Globus pallidus (tissue), 1 donor: ENCODE data around the gene RABL6.
"Not testable (repeated sequence)": the region's sequence is repeated elsewhere in the genome, so short reads cannot be mapped to it uniquely, and the experiment has no call there.

Source experiments
- DNase-seq: peaks from one replicate; pipeline ENCODE4 v3.0.0-alpha.2; 2015; ENCODE audit warnings: low spot score

The RABL6 gene

DNA sequence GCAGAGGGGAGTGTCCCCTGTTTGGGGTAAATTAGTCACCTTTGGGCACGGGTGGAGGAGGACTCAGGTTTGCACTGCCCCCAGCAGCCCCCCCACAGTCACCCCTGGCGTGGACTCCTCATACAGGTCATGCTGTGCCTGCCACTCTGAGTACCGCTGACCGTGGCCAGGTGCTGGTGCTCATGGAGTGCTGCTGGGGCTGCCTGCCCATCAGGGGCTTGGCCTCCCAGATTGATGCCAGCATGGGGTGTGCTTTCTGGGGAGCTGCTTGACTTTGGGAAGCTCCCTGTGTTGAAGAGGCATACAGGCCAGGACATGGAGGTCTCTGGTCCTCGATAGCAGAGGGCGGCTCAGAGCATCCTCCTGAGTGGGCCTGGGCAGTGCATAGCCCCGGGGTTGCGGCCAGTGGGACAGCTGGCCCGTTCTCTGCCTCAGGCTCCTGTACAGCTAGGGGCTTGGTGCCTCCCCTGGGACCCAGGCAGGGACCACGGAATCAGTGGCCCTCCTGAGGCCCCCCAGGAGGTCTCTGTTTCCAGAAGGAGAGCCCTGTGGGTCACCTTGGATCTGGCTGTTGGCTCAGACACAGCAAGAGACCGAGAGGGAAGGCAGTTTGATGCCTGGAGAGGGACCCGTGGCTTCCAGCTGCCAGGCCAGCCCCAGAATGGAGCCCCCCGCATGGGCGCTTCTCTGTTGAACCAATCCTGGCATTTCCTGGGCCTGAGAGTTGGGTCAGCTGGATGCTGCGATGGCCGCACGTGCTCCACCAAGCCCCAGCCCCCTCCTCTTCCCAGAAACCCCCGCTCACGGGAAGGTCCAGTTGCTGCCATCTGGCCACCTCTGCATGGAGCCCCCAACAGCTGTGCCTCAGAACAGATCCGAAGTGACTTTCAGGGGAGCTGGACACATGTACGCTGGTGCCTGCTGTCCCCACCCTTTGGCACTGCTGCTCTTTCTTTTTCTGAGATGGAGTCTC is 28.5 kb downstream of the RABL6 start:
- no peak for DNase-seq

DNA sequence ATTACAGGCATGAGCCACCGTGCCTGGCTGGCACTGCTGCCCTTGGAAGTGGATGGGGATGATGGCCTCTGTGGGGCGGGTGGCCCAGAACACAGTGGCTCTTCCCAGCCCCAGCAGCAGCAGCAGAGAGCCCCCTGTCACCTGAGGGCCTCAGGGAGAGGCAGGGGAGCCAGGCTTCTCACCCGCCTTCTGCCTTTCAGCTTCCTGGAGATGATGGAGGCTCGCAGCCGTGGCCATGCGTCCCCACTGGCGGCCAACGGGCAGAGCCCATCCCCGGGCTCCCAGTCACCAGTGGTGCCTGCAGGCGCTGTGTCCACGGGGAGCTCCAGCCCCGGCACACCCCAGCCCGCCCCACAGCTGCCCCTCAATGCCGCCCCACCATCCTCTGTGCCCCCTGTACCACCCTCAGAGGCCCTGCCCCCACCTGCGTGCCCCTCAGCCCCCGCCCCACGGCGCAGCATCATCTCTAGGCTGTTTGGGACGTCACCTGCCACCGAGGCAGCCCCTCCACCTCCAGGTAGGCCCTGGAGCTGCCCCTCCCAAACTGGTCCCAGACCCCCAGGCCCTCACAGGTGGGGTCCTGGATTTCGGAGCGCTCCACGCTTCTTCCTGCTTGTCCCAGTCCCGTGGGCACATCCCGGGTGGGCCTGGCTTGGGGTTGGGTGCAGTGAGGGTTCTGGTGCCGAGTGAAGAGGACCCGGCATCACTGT is 29.6 kb downstream of the RABL6 start:
- DNase-seq, result no peak

- DNase-seq, result not testable (repeated sequence)
Observed at GRCh38 chr9:136837856-136838277, 30.1 kb downstream of the RABL6 start.

- DNase-seq, result no peak
Observed at GRCh38 chr9:136838314-136839228, 30.8 kb downstream of the RABL6 start.

- no peak for DNase-seq
Observed at GRCh38 chr9:136839229-136840139, 31.7 kb downstream of the RABL6 start.

GRCh38 chr9:136840140-136840876 is 32.6 kb downstream of the RABL6 start:
- DNase-seq, result no peak

DNA sequence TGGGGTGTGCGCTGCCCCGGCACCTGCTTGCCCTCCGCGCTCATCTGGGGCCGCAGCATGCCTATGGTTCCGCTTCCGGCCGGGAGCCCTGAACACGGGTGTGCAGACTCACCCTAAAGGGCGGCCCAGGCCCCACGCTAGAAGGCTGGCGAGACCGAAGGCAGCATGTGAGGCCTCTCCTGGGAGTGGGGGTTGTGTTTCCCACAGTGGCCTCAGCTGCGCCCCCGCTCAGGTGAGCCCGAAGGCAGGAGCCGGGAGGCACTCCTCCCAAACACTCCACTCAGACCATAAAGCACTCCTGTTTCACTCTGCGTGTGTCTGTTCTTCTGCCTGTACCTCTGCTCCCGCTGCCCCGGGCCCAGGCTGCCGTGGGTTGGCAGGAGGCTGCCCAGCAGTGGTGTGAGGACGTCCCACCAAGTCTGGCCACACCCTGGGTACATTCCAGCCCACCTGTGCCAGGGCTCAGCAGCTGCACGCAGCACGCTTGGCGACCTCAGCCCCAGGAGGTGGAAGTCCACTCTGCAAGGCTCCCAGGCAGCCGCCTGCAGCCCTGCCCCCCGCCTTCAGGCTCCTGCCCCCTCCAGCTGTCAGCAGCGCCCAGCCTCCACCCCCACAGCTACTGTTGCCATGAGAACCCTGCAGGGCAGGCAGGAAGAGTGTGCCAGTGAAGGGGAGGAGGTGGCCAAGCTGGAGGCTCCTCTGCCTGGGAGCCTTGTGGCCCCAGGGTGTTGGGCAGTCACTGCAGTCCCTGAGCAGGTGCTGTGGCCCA is 33.3 kb downstream of the RABL6 start:
- peak; percentile 88 for DNase-seq

- not testable (repeated sequence) for DNase-seq
Observed at GRCh38 chr9:136841646-136842379, 34.1 kb downstream of the RABL6 start.

GRCh38 chr9:136842380-136842948 is 34.7 kb downstream of the RABL6 start, which contains the start of gene AJM1:
TSS of gene AJM1 (plus strand) at chr9:136842478. CDS start at chr9:136844415, 1,937 bp downstream.
- peak; percentile 79 for DNase-seq

GRCh38 chr9:136843159-136843800 is 35.5 kb downstream of the RABL6 start:
- not testable (repeated sequence) for DNase-seq

GRCh38 chr9:136843801-136844740 is 36.3 kb downstream of the RABL6 start:
- not testable (repeated sequence) for DNase-seq

GRCh38 chr9:136844761-136845464 is 37.2 kb downstream of the RABL6 start:
- DNase-seq, result no peak

DNA sequence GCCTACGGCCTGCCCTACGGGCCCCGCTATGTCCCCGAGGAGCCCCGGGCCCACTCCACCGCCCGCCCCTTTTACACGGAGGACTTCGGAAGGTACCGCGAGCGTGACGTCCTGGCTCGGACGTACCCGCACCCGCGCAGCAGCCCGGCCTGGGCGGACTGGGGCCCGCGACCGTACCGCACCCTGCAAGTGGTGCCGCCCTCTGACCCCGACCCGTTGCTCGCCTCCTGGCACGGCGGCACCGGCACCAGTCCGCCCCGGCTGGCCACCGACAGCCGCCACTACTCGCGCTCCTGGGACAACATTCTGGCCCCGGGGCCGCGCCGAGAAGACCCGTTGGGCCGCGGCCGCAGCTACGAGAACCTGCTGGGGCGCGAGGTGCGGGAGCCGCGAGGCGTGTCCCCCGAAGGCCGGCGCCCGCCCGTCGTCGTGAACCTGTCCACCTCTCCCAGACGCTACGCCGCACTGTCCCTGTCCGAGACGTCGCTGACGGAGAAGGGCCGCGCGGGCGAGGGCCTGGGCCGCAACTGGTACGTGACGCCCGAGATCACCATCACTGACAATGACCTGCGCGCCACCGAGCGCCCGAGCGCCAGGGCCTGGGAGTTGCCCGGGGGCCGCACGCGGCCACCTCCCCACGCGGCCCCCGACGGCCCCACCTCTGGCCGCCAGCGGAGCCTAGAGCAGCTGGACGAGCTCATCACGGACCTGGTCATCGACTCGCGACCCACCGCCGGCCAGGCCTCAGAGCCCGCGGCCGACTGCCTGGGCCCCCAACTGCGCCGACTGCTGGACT is 37.9 kb downstream of the RABL6 start:
- no peak for DNase-seq

DNA sequence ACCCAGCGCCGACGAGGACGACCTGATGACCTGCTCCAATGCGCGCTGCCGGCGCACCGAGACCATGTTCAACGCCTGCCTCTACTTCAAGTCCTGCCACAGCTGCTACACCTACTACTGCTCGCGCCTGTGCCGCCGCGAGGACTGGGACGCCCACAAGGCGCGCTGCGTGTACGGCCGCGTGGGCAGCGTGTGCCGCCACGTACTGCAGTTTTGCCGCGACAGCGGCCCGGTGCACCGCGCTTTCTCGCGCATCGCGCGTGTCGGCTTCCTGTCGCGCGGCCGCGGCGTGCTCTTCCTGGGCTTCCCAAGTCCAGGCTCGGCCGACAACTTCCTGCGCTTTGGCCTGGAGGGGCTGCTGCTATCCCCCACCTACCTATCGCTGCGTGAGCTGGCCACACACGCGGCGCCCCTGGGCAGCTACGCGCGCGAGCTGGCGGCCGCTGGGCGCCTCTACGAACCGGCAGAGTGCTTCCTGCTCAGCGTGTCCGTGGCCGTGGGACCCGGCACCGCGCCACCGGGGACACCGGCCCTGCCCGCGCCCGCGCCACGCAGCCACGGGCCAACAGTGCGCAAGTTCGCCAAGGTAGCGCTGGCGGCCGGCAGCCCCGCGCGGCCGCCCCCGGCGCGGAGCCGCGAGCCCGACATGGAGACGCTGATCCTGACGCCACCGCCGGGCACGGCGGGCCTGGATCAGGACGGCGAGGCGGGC is 38.8 kb downstream of the RABL6 start:
- no peak for DNase-seq
